Esophagus squamous epithelium (tissue), 4 donors: ENCODE data around the gene NBL1.

Experiments used
- CTCF ChIP-seq, 6 experiments: fragments of 450-650 bp in 4 of 6; fragments of 200-600 bp in 2 of 6; sonication (generic) in 2 of 6; IDR thresholded peaks; one replicate each; pipeline ENCODE4 v1.5.1; 2016 to 2019; ENCODE audit warnings: antibody characterized with exemption in 6 of 6, mild to moderate bottlenecking in 4 of 6, moderate library complexity in 4 of 6
- POLR2A ChIP-seq, 4 donors: fragments of 450-650 bp; IDR thresholded peaks; one replicate each; pipeline ENCODE4 v1.6.1; 2017; ENCODE audit warnings: antibody characterized with exemption in 4 of 4, mild to moderate bottlenecking in 4 of 4, moderate library complexity in 3 of 4

GRCh38 chr1:19687414-19687813 lies 43.3 kb downstream of the NBL1 start:
- TF ChIP-seq POLR2A (IDR thresholded peaks at IDR 0.05) (no peak), CTCF (IDR thresholded peaks at IDR 0.05) (no peak)
